Glutamatergic neuron (in vitro differentiated cells): ENCODE measurements around the gene ACAP1. TPM values are rescaled to one million over a fixed set of nuclear protein-coding genes. Genes with fewer than 3 reads are reported as not detected.

ENCODE experiments used
- DNase-seq: peaks from one replicate; pipeline ENCODE4 v3.0.0; 2022
- H3K27ac Mint-ChIP-seq: one replicate; pipeline ENCODE4 v1.8.0; 2020; ENCODE audit warnings: mild to moderate bottlenecking, mixed read lengths, inconsistent platforms; ENCODE audit not compliant: unreplicated experiment
- H3K27me3 Mint-ChIP-seq: one replicate; pipeline ENCODE4 v1.8.0; 2020; ENCODE audit warnings: mild to moderate bottlenecking, moderate library complexity, mixed read lengths, inconsistent platforms; ENCODE audit not compliant: unreplicated experiment
- H3K36me3 Mint-ChIP-seq: one replicate; pipeline ENCODE4 v1.8.0; 2020; ENCODE audit warnings: mild to moderate bottlenecking, mixed read lengths, inconsistent platforms; ENCODE audit not compliant: unreplicated experiment
- H3K4me1 Mint-ChIP-seq: one replicate; pipeline ENCODE4 v1.8.0; 2020; ENCODE audit warnings: mild to moderate bottlenecking, low read depth, mixed read lengths, inconsistent platforms; ENCODE audit not compliant: unreplicated experiment
- H3K4me3 Mint-ChIP-seq: one replicate; pipeline ENCODE4 v1.8.0; 2020; ENCODE audit warnings: mild to moderate bottlenecking, mixed read lengths, inconsistent platforms; ENCODE audit not compliant: unreplicated experiment
- H3K9me3 Mint-ChIP-seq: one replicate; pipeline ENCODE4 v1.8.0; 2020; ENCODE audit warnings: mild to moderate bottlenecking, moderate library complexity, mixed read lengths, inconsistent platforms; ENCODE audit not compliant: unreplicated experiment
- CTCF ChIP-seq: fragments of 200-600 bp; sonication (generic); IDR thresholded peaks from one replicate; pipeline ENCODE4 v1.5.0; 2021; ENCODE audit not compliant: partially characterized antibody, unreplicated experiment
- total RNA-seq: library from RNA; stranded (reverse); fragmentation: NEBNext Ultra II Directional; extraction: Animal tissue kit (Norgen Biotek cat#: 25700); gene quantifications from one replicate; pipeline ENCODE4 v1.2.1, GENCODE V29; 2021; ENCODE audit not compliant: unreplicated experiment

ACAP1 gene
- total RNA-seq, 1 donor from 2014 or later, result not detected

GRCh38 chr17:7295230-7296180 is 40.8 kb upstream of the ACAP1 start:
- Mint-ChIP-seq H3K4me1 (no peaks in the 10 kb centered on the region), H3K27ac (peak overlapping the region; percentile 28), H3K9me3 (peaks cover 8% of the 10 kb centered on the region), H3K4me3 (peak overlapping the region; percentile 72), H3K36me3 (no peaks in the 10 kb centered on the region), H3K27me3 (peaks cover 27% of the 10 kb centered on the region)
- no peak for TF ChIP-seq CTCF
- DNase-seq, result no peak

GRCh38 chr17:7296189-7296861 is 40.0 kb upstream of the ACAP1 start:
- TF ChIP-seq CTCF, result peak; percentile 95
- H3K4me3 Mint-ChIP-seq, result peak overlapping the region; percentile 55
- H3K27ac Mint-ChIP-seq, result peak overlapping the region; percentile 28
- H3K27me3 Mint-ChIP-seq, result peaks cover 22% of the 10 kb centered on the region
- peaks cover 8% of the 10 kb centered on the region for H3K9me3 Mint-ChIP-seq
- H3K4me1 Mint-ChIP-seq, result no peaks in the 10 kb centered on the region
- DNase-seq, result peak; percentile 93
- H3K36me3 Mint-ChIP-seq, result no peaks in the 10 kb centered on the region

GRCh38 chr17:7304179-7304578 is 32.1 kb upstream of the ACAP1 start:
- Mint-ChIP-seq H3K27ac (no peak overlapping the region), H3K4me3 (no peak overlapping the region), H3K4me1 (peaks cover 1% of the 10 kb centered on the region), H3K36me3 (peaks cover 3% of the 10 kb centered on the region), H3K9me3 (peaks cover 12% of the 10 kb centered on the region), H3K27me3 (peaks cover 13% of the 10 kb centered on the region)
- TF ChIP-seq CTCF, result no peak
- no peak for DNase-seq

- DNase-seq, result peak; percentile 100
- H3K27me3 Mint-ChIP-seq, result peaks cover 13% of the 10 kb centered on the region
- TF ChIP-seq CTCF, result no peak
- H3K27ac Mint-ChIP-seq, result peak within 1 kb of the TSS; percentile 99
- peaks cover 21% of the 10 kb centered on the region for H3K9me3 Mint-ChIP-seq
- H3K4me1 Mint-ChIP-seq, result peaks cover 11% of the 10 kb centered on the region
- peaks cover 10% of the 10 kb centered on the region for H3K36me3 Mint-ChIP-seq
- H3K4me3 Mint-ChIP-seq, result peak within 1 kb of the TSS; percentile 99
These were observed 29.2 kb upstream of the ACAP1 start, which contains the start of gene EIF5A for GRCh38 chr17:7306911-7307685. Gene EIF5A, plus strand, starts transcription at chr17:7307628. Its CDS starts 2,008 bp downstream, at chr17:7309636.
